Stomach (tissue), 4 donors: ENCODE data around the gene PASD1.

ENCODE experiments used
- EP300 ChIP-seq: sonication (generic); formaldehyde crosslinking; IDR thresholded peaks from one replicate; pipeline ENCODE4 v1.6.1; 2017; ENCODE audit warnings: antibody characterized with exemption
- POLR2A ChIP-seq, 4 donors: fragments of 450-650 bp; IDR thresholded peaks; one replicate each; pipeline ENCODE4 v1.6.1; 2016; ENCODE audit warnings: antibody characterized with exemption in 4 of 4, control low read depth in 2 of 4, mild to moderate bottlenecking in 1 of 4, moderate library complexity in 1 of 4
- POLR2AphosphoS5 ChIP-seq, 3 donors: sonication (generic); formaldehyde crosslinking; IDR thresholded peaks; one replicate each; pipeline ENCODE4 v1.6.1; 2016; ENCODE audit warnings: antibody characterized with exemption in 3 of 3
- TF ChIP-seq, protein P1 (sequence below), 7 experiments: fragments of 450-650 bp in 4 of 7; fragments of 200-600 bp in 3 of 7; sonication (generic) in 3 of 7; IDR thresholded peaks; one replicate each; pipeline ENCODE4 v1.5.1; 2016 to 2019; ENCODE audit warnings: antibody characterized with exemption in 7 of 7, control low read depth in 2 of 7, mild to moderate bottlenecking in 1 of 7

DNA sequence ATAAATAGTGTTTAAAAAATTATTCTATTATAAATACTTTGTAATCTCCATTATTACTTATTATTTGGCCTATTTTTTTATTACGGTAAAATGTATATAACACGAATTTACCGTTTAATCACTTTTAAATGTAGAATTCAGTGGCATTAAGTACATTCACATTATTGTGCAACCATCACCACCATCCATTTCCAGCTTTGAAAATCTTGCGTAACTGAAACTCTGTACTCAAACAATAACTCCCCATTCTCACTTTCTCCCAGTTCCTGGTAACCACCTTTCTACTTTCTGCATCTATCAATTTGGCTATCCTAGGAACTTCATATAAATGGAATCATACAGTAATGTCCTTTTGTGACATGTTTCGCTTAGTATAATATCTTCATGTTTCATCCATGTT lies 45.7 kb downstream of the PASD1 start:
- TF ChIP-seq, protein P1, sequence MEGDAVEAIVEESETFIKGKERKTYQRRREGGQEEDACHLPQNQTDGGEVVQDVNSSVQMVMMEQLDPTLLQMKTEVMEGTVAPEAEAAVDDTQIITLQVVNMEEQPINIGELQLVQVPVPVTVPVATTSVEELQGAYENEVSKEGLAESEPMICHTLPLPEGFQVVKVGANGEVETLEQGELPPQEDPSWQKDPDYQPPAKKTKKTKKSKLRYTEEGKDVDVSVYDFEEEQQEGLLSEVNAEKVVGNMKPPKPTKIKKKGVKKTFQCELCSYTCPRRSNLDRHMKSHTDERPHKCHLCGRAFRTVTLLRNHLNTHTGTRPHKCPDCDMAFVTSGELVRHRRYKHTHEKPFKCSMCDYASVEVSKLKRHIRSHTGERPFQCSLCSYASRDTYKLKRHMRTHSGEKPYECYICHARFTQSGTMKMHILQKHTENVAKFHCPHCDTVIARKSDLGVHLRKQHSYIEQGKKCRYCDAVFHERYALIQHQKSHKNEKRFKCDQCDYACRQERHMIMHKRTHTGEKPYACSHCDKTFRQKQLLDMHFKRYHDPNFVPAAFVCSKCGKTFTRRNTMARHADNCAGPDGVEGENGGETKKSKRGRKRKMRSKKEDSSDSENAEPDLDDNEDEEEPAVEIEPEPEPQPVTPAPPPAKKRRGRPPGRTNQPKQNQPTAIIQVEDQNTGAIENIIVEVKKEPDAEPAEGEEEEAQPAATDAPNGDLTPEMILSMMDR (IDR thresholded peaks at IDR 0.05) = no peak
- TF ChIP-seq POLR2AphosphoS5 (IDR thresholded peaks at IDR 0.05) (no peak), POLR2A (IDR thresholded peaks at IDR 0.05) (no peak), EP300 (no peak)
